KOPT-K1 (cell line): Measurements from ENCODE around the gene TMEM150B.
"Not testable (repeated sequence)": the region's sequence is repeated elsewhere in the genome, so short reads cannot be mapped to it uniquely, and the experiment has no call there.

ENCODE experiments used
- H3K27ac ChIP-seq: fragments of 200-600 bp; sonication (generic); 2 replicates; pipeline ENCODE4 v1.5.1; 2016; ENCODE audit warnings: antibody characterized with exemption, mild to moderate bottlenecking, low read depth, low read length; ENCODE audit not compliant: poor library complexity, severe bottlenecking
- H3K36me3 ChIP-seq: fragments of 200-600 bp; sonication (generic); 2 replicates; pipeline ENCODE4 v1.5.1; 2017; ENCODE audit warnings: antibody characterized with exemption, mild to moderate bottlenecking, low read length, moderate library complexity; ENCODE audit not compliant: insufficient read depth
- H3K9me3 ChIP-seq: fragments of 200-600 bp; sonication (generic); 2 replicates; pipeline ENCODE4 v1.5.1; 2017; ENCODE audit warnings: antibody characterized with exemption, low read length, mild to moderate bottlenecking; ENCODE audit not compliant: insufficient read depth, poor library complexity, severe bottlenecking

The TMEM150B gene

GRCh38 chr19:55329791-55330190 is 4.7 kb upstream of the TMEM150B start:
- not testable (repeated sequence) for H3K36me3 ChIP-seq, H3K27ac ChIP-seq, H3K9me3 ChIP-seq

GRCh38 chr19:55328774-55329318 is 3.7 kb upstream of the TMEM150B start:
- not testable (repeated sequence) for H3K36me3 ChIP-seq, H3K27ac ChIP-seq, H3K9me3 ChIP-seq

GRCh38 chr19:55324662-55325061 is 479 bp downstream of the TMEM150B start:
- Histone ChIP-seq H3K27ac (no peak overlapping the region), H3K36me3 (no peaks in the 10 kb centered on the region), H3K9me3 (no peaks in the 10 kb centered on the region)

- no peaks in the 10 kb centered on the region for H3K9me3 ChIP-seq
- H3K36me3 ChIP-seq: no peaks in the 10 kb centered on the region
- no peak overlapping the region for H3K27ac ChIP-seq
Measured at GRCh38 chr19:55322204-55322885, 2.8 kb downstream of the TMEM150B start.

GRCh38 chr19:55321466-55322137 is 3.5 kb downstream of the TMEM150B start:
- no peak overlapping the region for H3K27ac ChIP-seq
- no peaks in the 10 kb centered on the region for H3K9me3 ChIP-seq
- H3K36me3 ChIP-seq: no peaks in the 10 kb centered on the region

- no peaks in the 10 kb centered on the region for H3K9me3 ChIP-seq
- H3K36me3 ChIP-seq: no peaks in the 10 kb centered on the region
- no peak overlapping the region for H3K27ac ChIP-seq
Measured at GRCh38 chr19:55320844-55321419, 4.2 kb downstream of the TMEM150B start.

- Histone ChIP-seq H3K9me3 (no peaks in the 10 kb centered on the region), H3K36me3 (no peaks in the 10 kb centered on the region), H3K27ac (no peak overlapping the region)
Measured at GRCh38 chr19:55319785-55320184, 5.4 kb downstream of the TMEM150B start.

GRCh38 chr19:55316646-55317045 is 8.5 kb downstream of the TMEM150B start:
- Histone ChIP-seq H3K9me3 (no peaks in the 10 kb centered on the region), H3K27ac (no peak overlapping the region), H3K36me3 (no peaks in the 10 kb centered on the region)

GRCh38 chr19:55315956-55316525 is 9.1 kb downstream of the TMEM150B start:
- Histone ChIP-seq H3K9me3 (no peaks in the 10 kb centered on the region), H3K27ac (no peak overlapping the region), H3K36me3 (no peaks in the 10 kb centered on the region)

GRCh38 chr19:55314396-55314795 is 10.7 kb downstream of the TMEM150B start:
- no peaks in the 10 kb centered on the region; the same call in 1 of the 2 replicates for H3K36me3 ChIP-seq
- H3K9me3 ChIP-seq: no peaks in the 10 kb centered on the region
- no peak overlapping the region for H3K27ac ChIP-seq

GRCh38 chr19:55312621-55313512 is 12.3 kb downstream of the TMEM150B start:
- no peaks in the 10 kb centered on the region for H3K9me3 ChIP-seq
- H3K36me3 ChIP-seq: no peaks in the 10 kb centered on the region; the same call in 1 of the 2 replicates
- H3K27ac ChIP-seq: no peak overlapping the region

- Histone ChIP-seq H3K27ac (no peak overlapping the region), H3K9me3 (no peaks in the 10 kb centered on the region), H3K36me3 (no peaks in the 10 kb centered on the region; the same call in 1 of the 2 replicates)
Measured at GRCh38 chr19:55311797-55312196, 13.3 kb downstream of the TMEM150B start.

GRCh38 chr19:55311397-55311796 is 13.7 kb downstream of the TMEM150B start:
- Histone ChIP-seq H3K9me3 (no peaks in the 10 kb centered on the region), H3K36me3 (no peaks in the 10 kb centered on the region; the same call in 1 of the 2 replicates), H3K27ac (no peak overlapping the region)

GRCh38 chr19:55310498-55310897 is 14.6 kb downstream of the TMEM150B start:
- no peak overlapping the region for H3K27ac ChIP-seq
- no peaks in the 10 kb centered on the region for H3K9me3 ChIP-seq
- H3K36me3 ChIP-seq: no peaks in the 10 kb centered on the region; the same call in 1 of the 2 replicates
